ENCODE measurements around the gene CASP9.

DNA sequence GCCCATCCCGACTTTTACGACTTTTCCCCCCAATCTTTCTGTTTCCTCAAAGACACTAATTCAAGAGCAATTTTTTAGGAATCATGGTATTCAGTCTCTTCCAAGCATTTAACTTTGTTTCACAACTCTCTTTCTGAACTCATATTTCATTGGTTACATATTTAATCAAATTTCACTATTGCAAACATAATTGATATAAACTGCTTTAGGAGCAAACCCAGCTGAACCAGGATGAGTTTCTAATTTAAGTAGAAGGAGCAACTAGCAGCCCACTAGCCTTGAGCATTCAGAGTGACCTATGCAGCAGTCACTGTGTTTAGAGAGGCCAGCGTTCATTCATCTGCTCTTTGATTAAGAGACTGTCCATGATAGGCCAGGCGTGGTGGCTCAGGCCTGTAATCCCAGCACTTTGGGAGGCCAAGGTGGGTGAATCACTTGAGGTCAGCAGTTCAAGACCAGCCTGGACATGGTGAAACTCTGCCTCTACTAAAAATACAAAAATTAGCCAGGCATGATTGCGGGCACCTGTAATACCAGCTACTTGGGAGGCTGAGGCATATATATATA is 46.3 kb downstream of the CASP9 start:
- TF ChIP-seq EZH2 (IDR thresholded peaks at IDR 0.05; ENCODE audit: insufficient read depth, low read length), result no peak
- TF ChIP-seq, protein P1, sequence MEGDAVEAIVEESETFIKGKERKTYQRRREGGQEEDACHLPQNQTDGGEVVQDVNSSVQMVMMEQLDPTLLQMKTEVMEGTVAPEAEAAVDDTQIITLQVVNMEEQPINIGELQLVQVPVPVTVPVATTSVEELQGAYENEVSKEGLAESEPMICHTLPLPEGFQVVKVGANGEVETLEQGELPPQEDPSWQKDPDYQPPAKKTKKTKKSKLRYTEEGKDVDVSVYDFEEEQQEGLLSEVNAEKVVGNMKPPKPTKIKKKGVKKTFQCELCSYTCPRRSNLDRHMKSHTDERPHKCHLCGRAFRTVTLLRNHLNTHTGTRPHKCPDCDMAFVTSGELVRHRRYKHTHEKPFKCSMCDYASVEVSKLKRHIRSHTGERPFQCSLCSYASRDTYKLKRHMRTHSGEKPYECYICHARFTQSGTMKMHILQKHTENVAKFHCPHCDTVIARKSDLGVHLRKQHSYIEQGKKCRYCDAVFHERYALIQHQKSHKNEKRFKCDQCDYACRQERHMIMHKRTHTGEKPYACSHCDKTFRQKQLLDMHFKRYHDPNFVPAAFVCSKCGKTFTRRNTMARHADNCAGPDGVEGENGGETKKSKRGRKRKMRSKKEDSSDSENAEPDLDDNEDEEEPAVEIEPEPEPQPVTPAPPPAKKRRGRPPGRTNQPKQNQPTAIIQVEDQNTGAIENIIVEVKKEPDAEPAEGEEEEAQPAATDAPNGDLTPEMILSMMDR (IDR thresholded peaks at IDR 0.05; ENCODE audit: insufficient read depth, low read depth, low read length), result no peak
